ENCODE measurements around the gene PUS1.
"Not testable (repeated sequence)": the region's sequence is repeated elsewhere in the genome, so short reads cannot be mapped to it uniquely, and the experiment has no call there.

DNA sequence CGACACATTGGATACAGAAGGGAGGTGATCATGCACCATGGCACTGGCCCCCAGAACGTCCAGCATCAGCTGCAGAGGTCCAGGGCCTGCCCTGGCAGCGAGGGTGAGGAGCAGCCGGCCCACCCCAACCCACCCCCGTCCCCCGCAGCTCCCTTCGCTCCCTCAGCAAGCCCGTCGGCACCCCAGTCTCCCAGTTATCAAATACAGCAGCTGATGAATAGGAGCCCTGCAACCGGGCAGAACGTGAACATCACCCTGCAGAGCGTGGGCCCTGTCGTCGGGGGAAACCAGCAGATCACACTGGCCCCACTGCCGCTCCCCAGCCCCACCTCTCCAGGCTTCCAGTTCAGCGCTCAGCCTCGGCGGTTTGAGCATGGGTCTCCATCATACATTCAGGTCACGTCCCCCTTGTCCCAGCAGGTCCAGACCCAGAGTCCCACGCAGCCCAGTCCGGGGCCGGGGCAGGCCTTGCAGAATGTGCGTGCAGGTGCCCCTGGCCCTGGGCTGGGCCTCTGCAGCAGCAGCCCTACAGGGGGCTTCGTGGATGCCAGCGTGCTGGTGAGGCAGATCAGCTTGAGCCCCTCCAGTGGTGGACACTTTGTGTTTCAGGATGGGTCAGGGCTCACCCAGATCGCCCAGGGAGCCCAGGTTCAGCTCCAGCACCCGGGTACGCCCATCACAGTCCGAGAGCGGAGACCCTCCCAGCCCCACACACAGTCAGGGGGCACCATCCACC is 31.7 kb downstream of the PUS1 start:
- not testable (repeated sequence) for TF ChIP-seq POLR2A (IDR thresholded peaks at IDR 0.05; ENCODE audit: low read depth, low read length); POLR2AphosphoS5 (IDR thresholded peaks at IDR 0.05; ENCODE audit: low read depth, low read length); TAF1 (IDR thresholded peaks at IDR 0.05; ENCODE audit: borderline replicate concordance, low read depth, low read length)

Measured in GM12892 (cell line).